ENCODE results near the gene GOLGA8M.
"Not testable (repeated sequence)": the region's sequence is repeated elsewhere in the genome, so short reads cannot be mapped to it uniquely, and the experiment has no call there.

GOLGA8M gene

GRCh38 chr15:28703927-28704326 lies 8.3 kb downstream of the GOLGA8M start:
- peak; percentile 19; the same call in 1 of the 2 replicates for TF ChIP-seq CTCF (conservative IDR thresholded peaks at IDR 0.05)

GRCh38 chr15:28702427-28702826 lies 9.8 kb downstream of the GOLGA8M start:
- not testable (repeated sequence) for H3K27ac ChIP-seq

More at GRCh38 chr15:28703927-28704326, 8.3 kb downstream of the GOLGA8M start:
- not testable (repeated sequence) for H3K27ac ChIP-seq

GRCh38 chr15:28694006-28694751 lies 18.0 kb downstream of the GOLGA8M start:
- H3K27ac ChIP-seq, result not testable (repeated sequence)

GRCh38 chr15:28693021-28693420 lies 19.2 kb downstream of the GOLGA8M start:
- not testable (repeated sequence) for H3K27ac ChIP-seq

- H3K27ac ChIP-seq, result not testable (repeated sequence)
These were observed 38.7 kb downstream of the GOLGA8M start for GRCh38 chr15:28673533-28673932.

GRCh38 chr15:28672122-28672521 lies 40.1 kb downstream of the GOLGA8M start:
- H3K27ac ChIP-seq, result not testable (repeated sequence)

- not testable (repeated sequence) for H3K27ac ChIP-seq
These were observed 45.8 kb downstream of the GOLGA8M start for GRCh38 chr15:28666402-28666801.

- not testable (repeated sequence) for H3K27ac ChIP-seq
These were observed 47.6 kb downstream of the GOLGA8M start for GRCh38 chr15:28664575-28664974.

- not testable (repeated sequence) for H3K27ac ChIP-seq
These were observed 48.5 kb downstream of the GOLGA8M start for GRCh38 chr15:28663717-28664116.

GRCh38 chr15:28660750-28661149 lies 51.5 kb downstream of the GOLGA8M start:
- H3K27ac ChIP-seq, result not testable (repeated sequence)

- not testable (repeated sequence) for H3K27ac ChIP-seq
These were observed 56.2 kb downstream of the GOLGA8M start for GRCh38 chr15:28656018-28656360.

- H3K27ac ChIP-seq, result not testable (repeated sequence)
These were observed 56.7 kb downstream of the GOLGA8M start for GRCh38 chr15:28655329-28656017.

GRCh38 chr15:28654194-28654593 lies 58.0 kb downstream of the GOLGA8M start:
- H3K27ac ChIP-seq, result not testable (repeated sequence)

- not testable (repeated sequence) for H3K27ac ChIP-seq
These were observed 59.7 kb downstream of the GOLGA8M start for GRCh38 chr15:28652538-28652937.

All from C4-2B (cell line).